Measurements from ENCODE around the gene MMP23B. TPM values are rescaled to one million over a fixed set of nuclear protein-coding genes. Genes with fewer than 3 reads are reported as not detected.
"Not testable (repeated sequence)": the region's sequence is repeated elsewhere in the genome, so short reads cannot be mapped to it uniquely, and the experiment has no call there.

Gene MMP23B
- total and polyA plus RNA-seq, 9 donors = 0.88 to 128 (median 67.3) TPM

DNA sequence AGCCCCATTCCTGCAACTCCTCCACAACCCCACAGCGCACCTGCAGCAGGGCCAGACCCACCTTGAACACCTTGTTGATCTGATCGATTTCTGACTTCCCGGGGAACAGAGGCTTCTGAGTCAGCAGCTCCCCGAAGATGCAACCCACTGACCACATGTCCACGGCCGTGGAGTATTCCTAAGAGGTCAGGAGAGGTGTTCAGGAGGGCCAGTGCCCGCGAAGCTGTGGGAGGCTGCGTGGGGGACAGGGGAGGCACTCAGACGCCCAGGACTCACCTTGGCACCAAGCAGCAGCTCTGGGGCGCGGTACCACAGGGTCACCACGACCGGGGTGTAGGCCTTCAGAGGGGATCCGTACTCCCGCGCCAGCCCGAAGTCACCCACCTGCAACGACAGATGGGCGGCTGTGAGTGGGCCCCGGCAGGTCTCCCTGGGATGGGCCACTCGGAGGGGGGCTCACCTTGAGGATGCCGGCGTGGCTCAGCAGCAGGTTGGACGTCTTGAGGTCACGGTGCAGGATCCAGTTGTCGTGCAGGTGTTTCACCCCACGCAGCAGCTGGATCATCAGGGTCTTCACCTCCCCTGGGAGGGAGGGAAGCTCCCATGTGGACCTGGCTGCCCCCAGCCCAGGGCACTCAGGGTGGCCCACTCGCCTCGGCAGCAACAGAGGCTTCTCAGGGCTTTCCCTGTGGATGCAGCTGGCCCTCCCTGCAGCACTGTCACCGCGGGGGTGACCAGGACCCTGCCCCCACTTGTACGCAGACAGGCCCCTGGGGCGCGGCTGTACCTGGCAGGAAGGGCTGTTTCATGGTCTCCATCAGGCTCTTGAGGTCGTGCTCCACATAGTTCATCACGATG, 4.9 kb downstream of the MMP23B start:
- H3K36me3 ChIP-seq; intact Hi-C loops (cut with DNase I); H3K4me1 ChIP-seq (ENCODE audit: insufficient read depth); H3K4me3 ChIP-seq; H3K27ac ChIP-seq; H3K9me3 ChIP-seq; H3K27me3 ChIP-seq: not testable (repeated sequence)
- WGBS, 3 donors = 83 to 89% (median 87%) methylated on average over 36 to 37 of the region's 37 CpGs
- DNase-seq = peak in 2 of 5 donors; percentile 32 to 36

DNA sequence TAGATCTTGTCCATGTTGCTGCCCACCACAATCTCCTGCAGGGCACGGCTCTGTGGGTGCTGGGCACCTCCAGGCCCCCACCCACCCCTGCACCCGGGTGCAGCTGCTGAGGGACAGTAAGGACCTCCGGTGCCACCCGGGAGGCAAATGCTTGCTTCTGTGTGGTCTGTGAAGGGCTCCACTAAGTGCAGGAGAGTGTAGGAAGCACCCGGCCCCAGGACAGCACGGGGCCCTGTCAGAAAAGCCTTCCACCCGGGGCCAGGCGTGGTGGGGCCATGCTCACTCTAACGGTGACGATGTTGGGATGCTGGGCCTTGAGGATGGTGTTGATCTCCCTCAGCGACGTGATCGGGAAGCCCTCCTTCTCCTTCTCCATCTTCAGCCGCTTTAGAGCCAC, 5.5 kb downstream of the MMP23B start:
- DNase-seq = peak in 1 of 5 donors; percentile 28
- H3K9me3 ChIP-seq = not testable (repeated sequence)

DNA sequence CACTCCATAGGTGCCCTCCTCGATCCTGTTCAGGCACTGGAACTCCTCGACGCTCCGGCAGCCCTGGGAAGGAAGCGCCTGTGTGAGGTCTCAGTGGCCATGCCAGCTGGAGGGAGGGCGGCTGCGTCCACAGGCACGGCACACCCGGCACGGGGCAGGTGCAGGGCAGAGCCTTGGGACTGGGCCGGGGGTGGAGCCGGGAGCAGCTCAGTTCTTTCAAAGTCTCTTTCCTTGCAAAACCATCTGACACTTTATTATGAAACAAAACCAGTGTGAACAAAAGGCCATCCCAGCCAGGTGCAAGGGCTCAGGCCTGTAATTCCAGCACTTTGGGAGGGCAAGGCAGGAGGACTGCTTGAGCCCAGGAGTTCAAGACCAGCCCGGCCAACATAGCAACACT, 6.6 kb downstream of the MMP23B start:
- 72 to 84% (median 82%) methylated on average over 2 to 9 of the region's 13 CpGs for WGBS, 3 donors
- H3K4me3 ChIP-seq; H3K27me3 ChIP-seq; H3K27ac ChIP-seq; intact Hi-C loops (cut with DNase I); H3K4me1 ChIP-seq (ENCODE audit: insufficient read depth); H3K9me3 ChIP-seq; H3K36me3 ChIP-seq: not testable (repeated sequence)
- DNase-seq = peak in 1 of 5 donors; percentile 13

More for the DNA sequence above, 5.5 kb downstream of the MMP23B start:
- H3K4me3 ChIP-seq; H3K27me3 ChIP-seq; H3K4me1 ChIP-seq (ENCODE audit: insufficient read depth); H3K36me3 ChIP-seq; H3K27ac ChIP-seq; intact Hi-C loops (cut with DNase I): not testable (repeated sequence)
- 72 to 93% (median 80%) methylated on average over 12 to 14 of the region's 14 CpGs for WGBS, 3 donors

DNA sequence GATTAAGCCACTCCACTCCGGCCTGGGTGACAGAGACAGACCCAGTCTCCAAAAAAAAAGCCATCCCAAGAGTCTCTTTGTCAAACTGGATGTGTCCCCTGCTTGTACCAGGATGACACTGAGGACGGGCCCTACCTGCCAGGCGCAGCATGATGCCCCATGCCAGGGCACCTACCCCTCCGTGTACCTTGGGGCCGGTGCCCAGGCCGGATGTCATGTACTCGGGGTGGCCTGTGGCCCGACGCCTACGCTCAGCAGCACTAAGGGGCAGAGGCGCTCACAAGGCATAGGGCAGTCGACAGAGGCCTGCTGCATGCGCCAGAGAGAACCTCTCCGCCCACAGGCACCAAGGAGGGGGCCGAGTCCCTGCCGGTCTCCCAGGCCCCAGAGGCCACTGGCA, 7.4 kb downstream of the MMP23B start:
- H3K27ac ChIP-seq; H3K9me3 ChIP-seq; intact Hi-C loops (cut with DNase I); H3K4me3 ChIP-seq; H3K27me3 ChIP-seq; H3K4me1 ChIP-seq (ENCODE audit: insufficient read depth); H3K36me3 ChIP-seq: not testable (repeated sequence)
- WGBS, 3 donors = 88 to 93% (median 92%) methylated on average over 14 to 16 of the region's 16 CpGs
- DNase-seq = peak in 1 of 5 donors; percentile 17

DNA sequence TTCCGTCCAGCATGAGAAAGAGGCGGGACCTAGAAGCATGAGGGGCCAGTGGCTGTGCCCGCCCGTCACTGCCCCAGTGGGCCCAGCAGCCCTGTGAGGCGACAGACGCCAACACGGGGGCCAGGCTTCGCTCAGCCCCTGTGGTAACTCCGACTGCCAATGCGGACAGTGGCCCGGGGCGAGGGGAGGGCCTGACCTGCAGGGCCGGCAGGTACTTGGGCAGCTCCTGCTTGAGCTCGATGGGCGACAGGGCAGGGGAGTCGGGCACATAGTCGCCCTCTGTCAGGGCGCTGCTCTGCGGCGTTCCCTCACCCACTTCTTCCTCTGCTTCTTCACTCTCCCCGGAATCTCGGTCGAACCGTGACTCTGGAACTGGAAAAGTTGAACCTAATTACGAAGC, 8.1 kb downstream of the MMP23B start:
- H3K36me3 ChIP-seq; H3K4me1 ChIP-seq (ENCODE audit: insufficient read depth); H3K4me3 ChIP-seq; H3K27ac ChIP-seq; intact Hi-C loops (cut with DNase I); H3K9me3 ChIP-seq; H3K27me3 ChIP-seq: not testable (repeated sequence)
- WGBS, 3 donors = 97 to 100% methylated on average over 5 to 14 of the region's 25 CpGs; no CpG with 5 or more reads in 1 of the 3 donors
- DNase-seq = peak in 1 of 5 donors; percentile 13

DNA sequence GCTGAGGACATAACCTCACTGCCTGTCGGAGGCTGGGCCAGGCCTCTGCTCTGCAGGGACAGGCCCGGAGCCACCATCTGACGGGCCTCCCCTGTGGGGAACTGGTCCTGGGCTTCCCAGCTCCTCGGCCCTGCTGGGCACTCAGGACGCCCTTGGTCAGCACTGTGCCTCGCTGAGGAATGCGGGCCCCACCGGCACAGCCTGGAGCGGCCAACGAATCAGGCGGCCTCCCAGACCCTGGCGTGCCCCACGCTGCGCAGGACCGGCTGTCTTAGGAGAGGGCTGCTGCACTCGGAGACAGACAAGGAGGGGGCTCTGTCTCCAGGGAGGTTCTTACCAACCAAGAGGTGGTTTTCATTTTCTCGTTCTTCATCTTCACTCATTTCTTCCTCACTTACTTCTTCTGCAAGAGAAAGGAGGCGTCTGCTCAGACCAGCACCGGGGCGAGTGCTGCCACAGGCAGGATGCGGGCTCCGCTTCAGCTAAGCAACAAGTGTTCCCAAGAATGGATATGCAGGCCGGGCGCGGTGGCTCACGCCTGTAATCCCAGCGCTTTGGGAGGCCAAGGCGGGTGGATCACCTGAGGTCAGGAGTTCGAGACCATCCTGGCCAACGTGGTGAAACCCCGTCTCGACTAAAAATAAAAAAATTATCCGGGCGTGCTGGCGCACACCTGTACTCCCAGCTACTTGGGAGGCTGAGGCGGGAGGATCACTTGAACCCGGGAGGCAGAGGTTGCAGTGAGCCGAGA, 8.9 kb downstream of the MMP23B start:
- H3K36me3 ChIP-seq; H3K9me3 ChIP-seq; H3K4me3 ChIP-seq; H3K27ac ChIP-seq; H3K27me3 ChIP-seq; H3K4me1 ChIP-seq (ENCODE audit: insufficient read depth); intact Hi-C loops (cut with DNase I): not testable (repeated sequence)
- WGBS, 3 donors = 91 to 95% (median 92%) methylated on average over 21 to 32 of the region's 38 CpGs
- DNase-seq = peak in 1 of 5 donors; percentile 18

DNA sequence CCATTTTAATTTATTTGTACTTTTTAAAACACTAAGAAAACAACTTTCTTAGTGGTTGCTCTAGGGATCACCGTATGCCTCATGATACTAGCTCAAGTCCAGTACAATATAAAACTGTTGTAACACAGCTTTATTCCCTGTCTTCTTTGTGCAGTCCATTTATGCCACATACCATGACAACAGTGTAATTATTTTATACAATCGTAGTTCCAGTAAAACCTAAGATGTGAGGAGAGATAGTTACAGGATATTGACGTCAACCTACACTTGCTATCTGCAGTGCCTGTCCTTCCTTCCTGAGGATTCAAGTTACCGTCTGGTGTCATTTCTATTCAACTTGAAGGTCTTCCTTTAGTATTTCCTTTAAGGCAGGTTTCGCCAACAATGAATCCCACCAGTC, 14.4 kb downstream of the MMP23B start:
- intact Hi-C loops (cut with DNase I); H3K27me3 ChIP-seq; H3K9me3 ChIP-seq; H3K36me3 ChIP-seq; DNase-seq; H3K27ac ChIP-seq; H3K4me3 ChIP-seq; H3K4me1 ChIP-seq (ENCODE audit: insufficient read depth): not testable (repeated sequence)
- WGBS, 3 donors = 84 to 90% (median 85%) methylated on average over 4 to 5 of the region's 5 CpGs

DNA sequence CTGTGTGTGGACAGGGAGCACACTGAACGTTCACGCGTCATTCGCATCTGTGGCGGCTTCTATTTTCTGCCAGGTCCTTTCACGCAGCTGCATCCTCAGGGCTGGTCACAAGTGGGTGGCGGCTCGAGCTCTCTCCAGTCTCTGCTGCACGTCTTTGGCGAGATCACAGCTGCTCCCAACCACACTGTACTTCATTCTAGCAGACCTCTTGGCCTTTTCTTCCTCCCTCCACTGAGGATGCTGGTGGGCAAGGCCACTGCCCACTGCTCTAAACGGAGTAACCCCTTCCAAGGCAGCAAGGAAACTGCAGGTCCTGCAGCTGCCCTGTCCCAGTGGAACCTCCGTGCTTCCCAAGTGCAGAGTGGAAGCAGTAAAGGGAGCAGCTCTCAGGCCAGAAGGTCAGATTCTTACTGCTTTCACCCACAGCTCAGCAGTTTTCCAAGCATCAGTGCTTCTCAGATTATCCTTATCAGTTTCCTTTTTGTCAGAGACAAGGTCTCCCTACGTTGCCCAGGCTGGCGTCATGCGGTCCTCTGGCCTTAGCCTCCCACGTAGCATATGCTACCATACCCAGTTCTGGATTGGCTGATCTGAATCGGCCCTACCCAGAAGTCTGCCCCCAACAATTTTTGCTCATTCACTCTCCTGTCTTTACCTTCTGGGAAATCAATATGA, 15.7 kb downstream of the MMP23B start:
- 89 to 92% (median 89%) methylated on average over 17 of the region's 17 CpGs for WGBS, 3 donors
- intact Hi-C loops (cut with DNase I); H3K36me3 ChIP-seq; H3K4me3 ChIP-seq; H3K27me3 ChIP-seq; H3K9me3 ChIP-seq; H3K27ac ChIP-seq; H3K4me1 ChIP-seq (ENCODE audit: insufficient read depth): not testable (repeated sequence)
- peak in 1 of 5 donors; percentile 18 for DNase-seq

DNA sequence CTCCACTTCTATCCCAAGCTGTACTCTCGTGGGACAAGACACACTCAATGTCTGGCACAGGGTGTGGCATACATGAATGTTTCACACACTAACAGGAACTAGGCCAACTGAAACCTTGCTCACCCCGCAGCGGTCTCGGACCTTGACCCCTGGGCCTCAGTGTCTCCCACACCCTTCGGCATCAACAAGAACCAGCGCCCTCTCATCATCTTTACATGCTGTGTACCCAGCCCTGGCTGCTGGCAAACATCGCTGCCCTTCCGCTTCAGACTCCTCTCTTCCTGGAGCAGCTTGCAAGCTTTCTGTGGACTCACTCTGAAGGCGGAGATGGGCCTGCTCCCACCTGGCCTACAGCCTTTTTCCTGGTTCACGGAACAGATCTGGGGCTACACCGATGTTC, 16.3 kb downstream of the MMP23B start:
- H3K27me3 ChIP-seq; H3K27ac ChIP-seq; H3K36me3 ChIP-seq; H3K4me1 ChIP-seq (ENCODE audit: insufficient read depth); intact Hi-C loops (cut with DNase I); H3K9me3 ChIP-seq; H3K4me3 ChIP-seq: not testable (repeated sequence)
- DNase-seq = peak in 1 of 5 donors; percentile 31
- 85 to 89% (median 89%) methylated on average over 11 of the region's 11 CpGs for WGBS, 3 donors

Data from ovary (tissue), 9 donors.